Measurements from ENCODE around the gene SPTBN1. TPM values are rescaled to one million over a fixed set of nuclear protein-coding genes. Genes with fewer than 3 reads are reported as not detected.

Gene SPTBN1
- total and polyA plus RNA-seq, 2 experiments from 2014 or later, result 58.1 to 204 TPM

GRCh38 chr2:54577944-54578647 lies 122.0 kb downstream of the SPTBN1 start (continued):
- TF ChIP-seq ETS1 (IDR thresholded peaks at IDR 0.05) (no peak), ZNF114 (CRISPR knock-in tag; IDR thresholded peaks at IDR 0.05) (no peak), ZNF331 (CRISPR knock-in tag; IDR thresholded peaks at IDR 0.05; ENCODE audit: low read depth) (no peak), CREB1 (CRISPR knock-in tag; IDR thresholded peaks at IDR 0.05; ENCODE audit: low read depth) (no peak), STAT1 (IDR thresholded peaks at IDR 0.05; ENCODE audit: unreplicated experiment) (no peak), EZH2phosphoT487 (IDR thresholded peaks at IDR 0.05; ENCODE audit: unreplicated experiment) (no peak)
- TF ChIP-seq, protein P1, sequence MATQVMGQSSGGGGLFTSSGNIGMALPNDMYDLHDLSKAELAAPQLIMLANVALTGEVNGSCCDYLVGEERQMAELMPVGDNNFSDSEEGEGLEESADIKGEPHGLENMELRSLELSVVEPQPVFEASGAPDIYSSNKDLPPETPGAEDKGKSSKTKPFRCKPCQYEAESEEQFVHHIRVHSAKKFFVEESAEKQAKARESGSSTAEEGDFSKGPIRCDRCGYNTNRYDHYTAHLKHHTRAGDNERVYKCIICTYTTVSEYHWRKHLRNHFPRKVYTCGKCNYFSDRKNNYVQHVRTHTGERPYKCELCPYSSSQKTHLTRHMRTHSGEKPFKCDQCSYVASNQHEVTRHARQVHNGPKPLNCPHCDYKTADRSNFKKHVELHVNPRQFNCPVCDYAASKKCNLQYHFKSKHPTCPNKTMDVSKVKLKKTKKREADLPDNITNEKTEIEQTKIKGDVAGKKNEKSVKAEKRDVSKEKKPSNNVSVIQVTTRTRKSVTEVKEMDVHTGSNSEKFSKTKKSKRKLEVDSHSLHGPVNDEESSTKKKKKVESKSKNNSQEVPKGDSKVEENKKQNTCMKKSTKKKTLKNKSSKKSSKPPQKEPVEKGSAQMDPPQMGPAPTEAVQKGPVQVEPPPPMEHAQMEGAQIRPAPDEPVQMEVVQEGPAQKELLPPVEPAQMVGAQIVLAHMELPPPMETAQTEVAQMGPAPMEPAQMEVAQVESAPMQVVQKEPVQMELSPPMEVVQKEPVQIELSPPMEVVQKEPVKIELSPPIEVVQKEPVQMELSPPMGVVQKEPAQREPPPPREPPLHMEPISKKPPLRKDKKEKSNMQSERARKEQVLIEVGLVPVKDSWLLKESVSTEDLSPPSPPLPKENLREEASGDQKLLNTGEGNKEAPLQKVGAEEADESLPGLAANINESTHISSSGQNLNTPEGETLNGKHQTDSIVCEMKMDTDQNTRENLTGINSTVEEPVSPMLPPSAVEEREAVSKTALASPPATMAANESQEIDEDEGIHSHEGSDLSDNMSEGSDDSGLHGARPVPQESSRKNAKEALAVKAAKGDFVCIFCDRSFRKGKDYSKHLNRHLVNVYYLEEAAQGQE (IDR thresholded peaks at IDR 0.05; ENCODE audit: unreplicated experiment), result no peak

GRCh38 chr2:54578648-54579045 lies 122.5 kb downstream of the SPTBN1 start:
- TF ChIP-seq ZNF331 (CRISPR knock-in tag; IDR thresholded peaks at IDR 0.05; ENCODE audit: low read depth) (no peak), STAT1 (IDR thresholded peaks at IDR 0.05; ENCODE audit: unreplicated experiment) (no peak), JUNB (IDR thresholded peaks at IDR 0.05; ENCODE audit: unreplicated experiment) (no peak), CREB1 (CRISPR knock-in tag; IDR thresholded peaks at IDR 0.05; ENCODE audit: low read depth) (no peak)
- Histone ChIP-seq H3K4me1 (ENCODE audit: insufficient read depth) (peaks cover 88% of the 10 kb centered on the region), H3K79me2 (replicated peaks; ENCODE audit: insufficient read depth) (peaks cover 100% of the 10 kb centered on the region), H3K27ac (ENCODE audit: low read depth) (no peak overlapping the region), H3K4me3 (no peak overlapping the region), H3K4me2 (0 out of 2 replicates have a peak overlapping the region, but pooled peaks have one; percentile 25), H2AFZ (no peak overlapping the region), H3K36me3 (ENCODE audit: insufficient read depth) (no peaks in the 10 kb centered on the region), H4K20me1 (replicated peaks; ENCODE audit: insufficient read depth) (peaks cover 94% of the 10 kb centered on the region), H3K9me2 (ENCODE audit: insufficient read depth) (no peaks in the 10 kb centered on the region), H3K27me3 (ENCODE audit: insufficient read depth) (no peaks in the 10 kb centered on the region), H3F3A (replicated peaks; ENCODE audit: low read depth) (no peaks in the 10 kb centered on the region)
- Mint-ChIP-seq H3K27me3 (ENCODE audit: insufficient read depth, low read depth, poor library complexity) (peaks cover 2% of the 10 kb centered on the region), H3K36me3 (ENCODE audit: low read depth) (peaks cover 4% of the 10 kb centered on the region; the same call in 1 of the 3 replicates), H3K27ac (no peak overlapping the region), H3K4me1 (peaks cover 78% of the 10 kb centered on the region), H3K4me3 (no peak overlapping the region), H3K9me3 (no peaks in the 10 kb centered on the region)
- ATAC-seq (no peak), DNase-seq (ENCODE audit: low spot score) (no peak)

All from GM23338 (cell line).